ENCODE results near the gene USP5.

Gene USP5

DNA sequence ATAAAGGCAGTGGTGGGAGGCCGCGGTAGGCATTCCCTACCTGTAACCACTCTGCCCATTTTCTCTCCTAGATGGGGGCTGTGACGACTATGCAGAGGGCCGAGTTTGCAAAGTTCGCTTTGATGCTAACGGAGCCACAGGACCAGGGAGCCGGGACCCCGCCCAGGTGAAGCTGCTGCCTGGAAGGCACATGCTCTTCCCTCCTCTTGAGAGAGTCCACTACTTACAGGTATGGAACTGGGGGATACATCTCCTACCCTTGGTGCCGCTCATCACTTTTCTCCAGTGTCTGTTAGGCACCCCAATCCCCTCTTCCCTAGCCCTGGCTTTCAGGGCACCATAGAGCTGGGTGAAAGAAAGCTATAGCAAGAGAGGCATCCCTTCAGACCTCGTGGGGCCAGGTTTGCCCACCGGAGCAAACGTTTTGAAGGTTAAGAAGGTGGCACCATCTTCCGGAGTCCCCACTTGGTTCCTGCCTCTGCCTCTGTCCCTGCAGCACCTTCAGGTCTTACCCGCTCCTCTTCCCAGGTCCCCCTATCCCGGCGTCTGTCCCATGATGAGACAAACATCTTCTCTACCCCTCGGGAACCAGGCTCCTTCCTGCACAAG is 25.7 kb upstream of the USP5 start:
- DNase-seq: no peak

GRCh38 chr12:6826734-6827436 is 25.1 kb upstream of the USP5 start:
- no peak for DNase-seq

DNA sequence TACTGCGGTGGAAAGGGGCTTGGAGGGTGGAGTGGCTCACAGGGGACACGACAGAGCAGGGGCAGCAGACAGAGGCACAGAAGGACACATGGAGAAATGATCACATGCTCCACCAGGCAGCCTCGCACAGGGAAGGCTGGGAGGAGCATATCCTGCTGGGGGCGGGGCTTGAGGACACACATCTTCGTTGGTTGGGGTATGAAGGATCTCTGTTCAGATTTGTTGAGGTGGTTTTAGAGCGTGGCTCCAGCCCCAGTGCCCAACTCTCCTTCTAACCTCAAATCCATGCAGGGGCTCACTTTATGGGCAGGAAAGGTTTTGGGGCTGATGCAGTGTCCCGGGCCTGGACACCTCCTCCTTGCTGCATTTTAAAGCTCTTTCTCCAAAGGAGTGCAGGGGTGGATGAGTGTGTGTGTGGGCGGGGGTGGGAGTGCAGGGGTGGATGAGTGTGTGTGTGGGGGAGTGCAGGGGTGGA is 24.5 kb upstream of the USP5 start:
- peak; percentile 41 for DNase-seq

DNA sequence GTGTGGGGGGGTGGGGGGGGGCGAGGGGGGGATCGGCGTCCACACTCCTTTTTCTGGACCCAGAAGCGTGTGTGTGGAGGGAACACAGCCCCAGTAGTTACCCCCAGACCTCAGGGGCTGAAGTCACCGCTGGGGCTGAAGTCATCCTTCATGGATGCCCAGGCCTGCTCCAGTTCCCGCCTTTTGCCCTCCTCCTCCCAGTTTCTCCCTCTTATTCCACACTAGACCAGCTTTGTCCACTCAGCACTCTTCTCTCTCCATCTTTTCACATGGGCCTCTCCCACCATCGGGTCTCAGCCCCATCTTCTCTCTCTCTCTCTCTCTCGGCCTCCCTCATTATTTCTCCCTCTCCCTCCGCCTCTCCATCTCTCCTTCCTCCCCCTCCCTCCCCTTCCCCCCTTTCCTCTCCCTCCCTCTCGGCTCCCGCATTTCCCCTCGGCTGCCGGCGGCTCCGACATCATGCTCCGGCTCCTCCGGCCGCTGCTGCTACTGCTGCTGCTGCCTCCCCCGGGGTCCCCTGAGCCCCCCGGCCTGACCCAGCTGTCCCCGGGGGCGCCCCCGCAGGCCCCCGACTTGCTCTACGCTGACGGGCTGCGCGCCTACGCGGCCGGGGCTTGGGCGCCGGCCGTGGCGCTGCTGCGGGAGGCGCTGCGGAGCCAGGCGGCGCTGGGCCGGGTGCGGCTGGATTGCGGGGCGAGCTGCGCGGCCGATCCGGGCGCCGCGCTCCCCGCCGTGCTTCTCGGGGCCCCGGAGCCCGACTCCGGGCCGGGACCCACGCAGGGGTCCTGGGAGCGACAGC is 23.8 kb upstream of the USP5 start, which contains the start of gene P3H3:
Gene P3H3, plus strand, starts transcription at position 426 of the 799 bp plus-strand sequence. Its CDS starts 34 bp downstream, at position 460.
- DNase-seq: no peak

DNA sequence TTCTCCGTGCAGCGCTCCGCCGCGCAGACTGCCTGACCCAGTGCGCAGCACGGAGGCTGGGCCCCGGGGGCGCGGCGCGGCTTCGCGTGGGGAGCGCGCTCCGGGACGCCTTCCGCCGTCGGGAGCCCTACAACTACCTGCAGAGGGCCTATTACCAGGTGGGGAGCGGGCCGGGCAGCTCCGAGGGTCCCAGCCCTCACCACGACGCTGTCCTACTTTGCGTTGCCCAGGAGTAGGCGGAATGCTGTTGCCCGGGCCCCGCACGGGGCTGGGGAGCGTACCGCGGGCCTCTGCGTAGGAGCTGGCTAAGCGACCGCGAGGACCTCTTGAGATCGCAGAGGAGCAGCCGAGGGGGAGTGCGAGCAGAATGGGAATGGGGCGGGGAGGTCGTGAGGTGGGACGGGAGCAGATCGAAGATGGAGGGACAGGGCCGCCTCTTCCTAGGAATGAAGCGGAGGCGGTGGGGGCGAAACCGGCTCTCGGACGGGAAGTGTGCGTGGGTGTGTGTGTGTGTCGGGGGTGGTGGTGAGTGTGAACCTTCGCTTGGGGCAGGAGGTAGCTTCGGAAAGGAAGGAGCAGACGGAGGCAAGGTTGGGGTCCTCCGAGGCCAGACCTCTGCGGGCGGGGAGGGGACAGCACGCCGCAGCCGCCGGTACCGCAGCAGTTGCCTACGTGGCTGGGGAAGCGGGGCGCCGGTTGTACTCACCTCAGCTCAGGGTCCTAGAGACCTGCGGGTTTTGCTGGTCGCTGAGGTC is 23.0 kb upstream of the USP5 start:
- no peak for DNase-seq

GRCh38 chr12:6829536-6830220 is 22.3 kb upstream of the USP5 start:
- DNase-seq: no peak

- no peak for DNase-seq
Observed at GRCh38 chr12:6830286-6830890, 21.6 kb upstream of the USP5 start.

DNA sequence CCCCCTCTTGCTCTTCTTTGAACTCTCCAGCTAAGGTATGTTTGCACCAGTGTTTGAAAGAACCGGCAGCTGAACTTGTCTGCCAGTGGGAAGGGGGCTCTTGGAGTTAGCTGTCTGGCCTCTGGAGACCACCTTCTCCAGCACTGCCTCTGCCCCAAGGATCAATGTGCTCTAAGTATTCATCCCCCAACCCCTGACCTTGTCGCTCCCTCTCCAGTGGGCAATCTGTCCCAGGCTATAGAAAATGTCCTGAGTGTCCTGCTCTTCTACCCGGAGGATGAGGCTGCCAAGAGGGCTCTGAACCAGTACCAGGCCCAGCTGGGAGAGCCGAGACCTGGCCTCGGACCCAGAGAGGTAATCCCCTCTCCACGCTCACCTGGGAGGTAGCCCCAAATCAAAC is 21.0 kb upstream of the USP5 start:
- no peak for DNase-seq

GRCh38 chr12:6831450-6831995 is 20.4 kb upstream of the USP5 start:
- no peak for DNase-seq

GRCh38 chr12:6832125-6832524 is 19.8 kb upstream of the USP5 start:
- no peak for DNase-seq

DNA sequence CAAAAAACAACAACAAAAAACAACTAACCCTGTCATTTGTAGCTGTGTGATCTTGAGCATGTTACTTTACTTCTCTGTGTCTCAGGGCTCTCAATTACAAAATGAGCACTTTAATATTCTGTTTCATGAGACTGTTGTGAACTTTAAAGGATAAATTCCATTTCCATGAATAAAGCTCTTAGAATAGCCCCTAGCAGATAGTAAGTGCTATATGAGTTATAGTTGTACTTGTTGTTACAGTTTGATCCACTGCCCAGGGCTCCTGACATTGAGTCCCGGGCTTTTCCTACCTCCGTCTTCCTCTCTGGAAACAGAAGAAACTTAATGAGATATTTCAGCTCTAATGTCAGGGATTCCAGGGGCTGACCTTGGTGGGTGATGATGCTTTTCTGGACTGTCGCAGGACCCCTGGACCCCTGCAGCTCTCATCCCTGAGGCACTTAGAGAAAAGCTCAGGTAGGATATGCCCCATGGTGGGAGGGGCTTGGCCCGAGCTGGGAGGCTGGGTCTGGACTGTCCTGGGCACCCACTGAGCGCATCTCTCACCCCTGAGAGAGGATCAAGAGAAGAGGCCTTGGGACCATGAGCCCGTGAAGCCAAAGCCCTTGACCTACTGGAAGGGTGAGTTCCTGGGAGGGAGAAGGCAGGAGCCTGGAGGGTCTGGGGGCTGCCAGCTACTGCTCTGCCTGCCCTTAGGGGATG is 18.6 kb upstream of the USP5 start:
- no peak for DNase-seq

- DNase-seq: no peak
Observed at GRCh38 chr12:6834254-6834653, 17.7 kb upstream of the USP5 start.

- DNase-seq: no peak
Observed at GRCh38 chr12:6834873-6835272, 17.1 kb upstream of the USP5 start.

DNA sequence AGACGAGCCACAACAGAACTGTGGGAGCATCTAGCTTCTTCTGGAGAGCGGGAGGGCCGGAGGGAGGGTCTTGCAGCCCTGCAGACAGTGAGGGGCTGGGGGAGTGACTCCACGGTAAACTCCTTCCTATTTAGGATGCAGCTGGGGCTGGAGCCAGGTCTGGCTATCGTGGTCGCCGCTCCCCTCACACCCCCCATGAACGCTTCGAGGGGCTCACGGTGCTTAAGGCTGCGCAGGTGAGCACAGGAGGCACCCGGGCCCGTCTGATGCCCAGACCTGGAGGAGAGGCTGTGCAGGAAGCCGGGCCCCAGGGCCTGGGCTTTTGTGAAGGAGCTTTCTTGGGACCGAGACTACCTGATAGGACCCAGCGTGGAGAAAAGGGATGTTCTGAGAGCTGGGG is 15.1 kb upstream of the USP5 start:
- DNase-seq: no peak

DNA sequence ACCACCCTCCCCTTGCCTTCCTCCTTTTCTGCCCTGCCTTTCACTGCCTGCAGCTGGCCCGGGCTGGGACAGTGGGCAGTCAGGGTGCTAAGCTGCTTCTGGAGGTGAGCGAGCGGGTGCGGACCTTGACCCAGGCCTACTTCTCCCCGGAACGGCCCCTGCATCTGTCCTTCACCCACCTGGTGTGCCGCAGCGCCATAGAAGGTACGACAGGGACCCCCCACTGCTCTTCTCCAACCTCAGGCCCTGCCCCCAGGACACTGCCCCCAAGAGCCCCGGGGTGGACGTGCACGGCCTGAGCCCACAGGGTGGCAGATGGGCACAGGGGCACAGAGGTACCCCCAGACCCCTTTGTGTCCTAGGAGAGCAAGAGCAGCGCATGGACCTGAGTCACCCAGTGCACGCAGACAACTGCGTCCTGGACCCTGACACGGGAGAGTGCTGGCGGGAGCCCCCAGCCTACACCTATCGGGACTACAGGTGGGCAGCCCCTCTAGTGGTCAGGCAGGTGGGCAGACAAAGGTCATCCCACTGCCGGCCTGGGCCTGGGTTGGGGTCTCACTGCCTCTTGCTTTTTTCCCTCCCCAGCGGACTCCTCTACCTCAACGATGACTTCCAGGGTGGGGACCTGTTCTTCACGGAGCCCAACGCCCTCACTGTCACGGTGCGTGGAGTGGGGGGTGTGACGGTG is 14.4 kb upstream of the USP5 start:
- no peak for DNase-seq

- no peak for DNase-seq
Observed at GRCh38 chr12:6838854-6839253, 13.1 kb upstream of the USP5 start.

DNA sequence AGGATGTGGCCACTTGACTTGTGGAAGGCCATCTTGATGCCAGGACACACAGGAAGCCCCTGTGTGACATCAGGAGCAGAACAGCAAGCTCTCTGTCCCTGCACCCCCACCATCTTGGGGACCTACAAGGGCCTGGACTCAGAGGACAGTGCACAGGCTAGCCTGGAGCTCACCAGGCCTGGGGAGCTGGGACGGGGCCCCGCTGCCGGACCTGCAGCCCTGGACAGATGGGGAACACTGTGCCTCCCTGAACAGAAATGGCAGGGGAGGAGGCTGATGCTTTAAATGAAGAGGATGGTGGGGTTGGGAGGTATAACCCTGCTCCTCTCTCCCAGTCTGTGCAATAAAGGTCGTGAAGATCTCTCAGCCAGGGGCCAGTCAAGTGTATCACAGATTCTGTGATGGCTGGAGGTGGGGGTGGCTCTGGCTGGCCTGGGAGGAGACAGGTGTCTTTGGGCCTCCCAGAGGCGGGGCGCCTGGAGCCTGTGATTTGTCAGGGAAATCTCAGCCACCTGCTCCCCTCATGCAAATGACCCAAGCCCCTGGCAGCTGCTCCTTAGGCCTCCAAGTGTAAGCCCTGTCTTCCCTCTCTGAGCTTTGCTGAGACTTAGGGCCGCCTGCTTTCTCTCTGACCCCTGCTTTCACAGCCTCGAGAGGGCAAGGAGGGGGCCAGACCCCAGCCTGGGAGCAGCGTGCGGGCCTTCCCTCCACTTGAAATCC is 12.3 kb upstream of the USP5 start:
- no peak for DNase-seq

GRCh38 chr12:6840330-6840729 is 11.6 kb upstream of the USP5 start:
- DNase-seq: no peak

DNA sequence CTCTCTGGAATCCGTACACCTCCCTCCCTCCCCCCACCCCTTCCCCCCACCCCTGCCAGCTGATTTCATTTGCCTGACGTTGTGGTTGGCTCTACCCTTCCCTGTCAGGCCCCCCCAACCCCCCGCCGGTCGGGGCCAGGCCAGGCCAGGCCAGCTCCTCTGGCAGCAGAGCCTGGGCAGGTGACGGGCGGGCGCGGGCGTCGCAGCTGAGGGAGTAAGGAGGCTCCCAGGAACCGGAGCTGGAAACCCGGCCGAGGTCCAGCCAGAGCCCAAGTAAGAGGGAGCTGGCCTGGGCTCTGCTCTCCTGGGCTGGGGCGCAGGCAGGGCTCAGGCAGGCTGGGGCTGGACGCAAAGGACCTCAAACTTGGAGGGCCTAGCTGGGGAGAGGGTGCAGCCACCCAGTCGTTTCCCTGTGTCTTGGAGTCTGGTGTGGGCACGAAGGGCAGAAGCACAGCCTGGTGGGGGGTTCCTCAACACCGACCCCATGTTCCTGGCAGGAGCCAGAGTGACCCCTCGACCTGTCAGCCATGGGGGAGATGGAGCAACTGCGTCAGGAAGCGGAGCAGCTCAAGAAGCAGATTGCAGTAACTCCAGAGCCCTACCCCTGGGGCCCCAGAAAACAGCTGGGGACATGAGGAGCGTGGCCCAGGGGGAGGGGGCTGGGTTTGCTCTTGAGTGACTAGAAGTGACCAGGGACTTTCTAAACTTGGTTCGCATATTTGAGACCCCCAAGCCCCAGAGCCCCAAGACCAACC is 11.0 kb upstream of the USP5 start, which contains the start of gene GNB3:
Gene GNB3, plus strand, starts transcription at position 165 of the 755 bp plus-strand sequence. Its CDS starts 363 bp downstream, at position 528.
- DNase-seq: no peak

Data from DMS 273 treated with DMSO at 0.1 percent for 48 hours (cell line).